Upper lobe of left lung (tissue), 6 donors: ENCODE results near the gene SLC16A11. TPM values are rescaled to one million over a fixed set of nuclear protein-coding genes. Genes with fewer than 3 reads are reported as not detected.
A peak's percentile ranks its signal among the peaks of the same experiment; 100 is the strongest.

Source experiments
- ATAC-seq, 2 donors: fragments of 200-7000 bp; cut with Tn5 transposase; one replicate each; pipeline ENCODE4 v1.9.1; 2022; ENCODE audit warnings: mild to moderate bottlenecking in 2 of 2, moderate library complexity in 2 of 2; ENCODE audit not compliant: low FRiP score in 2 of 2
- DNase-seq, 2 donors: peaks; one replicate each; pipeline ENCODE4 v3.0.0-alpha.2; 2019 to 2020
- H3K27ac ChIP-seq, 4 donors: fragments of 200-600 bp; sonication (generic); one replicate each; pipeline ENCODE4 v1.5.1; 2016 to 2019
- H3K27me3 ChIP-seq, 4 donors: fragments of 200-600 bp; sonication (generic); one replicate each; pipeline ENCODE4 v1.5.1; 2017 to 2019
- H3K36me3 ChIP-seq, 4 donors: fragments of 200-600 bp; sonication (generic); one replicate each; pipeline ENCODE4 v1.5.1; 2016 to 2019
- H3K4me1 ChIP-seq, 4 donors: fragments of 200-600 bp; sonication (generic); one replicate each; pipeline ENCODE4 v1.5.1; 2018 to 2019
- H3K4me3 ChIP-seq, 4 donors: fragments of 200-600 bp; sonication (generic); one replicate each; pipeline ENCODE4 v1.5.1; 2017 to 2019; ENCODE audit warnings: mild to moderate bottlenecking in 2 of 4, moderate library complexity in 1 of 4
- H3K9me3 ChIP-seq, 4 donors: fragments of 200-600 bp; sonication (generic); one replicate each; pipeline ENCODE4 v1.5.1; 2018 to 2019
- EP300 ChIP-seq, 4 donors: sonication (generic); formaldehyde crosslinking; IDR thresholded peaks; one replicate each; pipeline ENCODE4 v1.5.1; 2017; ENCODE audit warnings: antibody characterized with exemption in 4 of 4, control low read depth in 2 of 4
- POLR2A ChIP-seq, 4 donors: fragments of 450-650 bp; IDR thresholded peaks; one replicate each; pipeline ENCODE4 v1.5.1; 2016 to 2017; ENCODE audit warnings: antibody characterized with exemption in 4 of 4, mild to moderate bottlenecking in 2 of 4
- POLR2AphosphoS5 ChIP-seq, 2 donors: sonication (generic); formaldehyde crosslinking; IDR thresholded peaks; one replicate each; pipeline ENCODE4 v1.5.1; 2017; ENCODE audit warnings: antibody characterized with exemption in 2 of 2
- WGBS, 2 donors: methylation state at CpG; one replicate each; pipeline ENCODE4 v1.1.5; 2017 to 2018; 5-methylcytosine and 5-hydroxymethylcytosine counted together
- total RNA-seq, 6 donors: library from RNA; depleted of rRNA in 4 of 6; stranded (reverse); fragments of >200 nt in 4 of 6; gene quantifications; one replicate each; pipeline versions ENCODE4 v1.1.0 to v1.2.1, GENCODE V29; 2016 to 2021
- TF ChIP-seq, protein P1 (sequence below), 6 experiments: fragments of 450-650 bp in 4 of 6; fragments of 200-600 bp in 2 of 6; sonication (generic) in 2 of 6; IDR thresholded peaks; one replicate each; pipeline ENCODE4 v1.5.1; 2016 to 2019; ENCODE audit warnings: antibody characterized with exemption in 6 of 6
- donor health status: DM: no; HTN: no; CAD: no; lungs with moderate emphysema.
- donor health status: DM: no; HTN: yes; CAD: no; lungs with severe emphysema.

SLC16A11 gene
- total RNA-seq, 6 donors from 2014 or later: 2.7 to 35.0 (median 6.1) TPM

DNA sequence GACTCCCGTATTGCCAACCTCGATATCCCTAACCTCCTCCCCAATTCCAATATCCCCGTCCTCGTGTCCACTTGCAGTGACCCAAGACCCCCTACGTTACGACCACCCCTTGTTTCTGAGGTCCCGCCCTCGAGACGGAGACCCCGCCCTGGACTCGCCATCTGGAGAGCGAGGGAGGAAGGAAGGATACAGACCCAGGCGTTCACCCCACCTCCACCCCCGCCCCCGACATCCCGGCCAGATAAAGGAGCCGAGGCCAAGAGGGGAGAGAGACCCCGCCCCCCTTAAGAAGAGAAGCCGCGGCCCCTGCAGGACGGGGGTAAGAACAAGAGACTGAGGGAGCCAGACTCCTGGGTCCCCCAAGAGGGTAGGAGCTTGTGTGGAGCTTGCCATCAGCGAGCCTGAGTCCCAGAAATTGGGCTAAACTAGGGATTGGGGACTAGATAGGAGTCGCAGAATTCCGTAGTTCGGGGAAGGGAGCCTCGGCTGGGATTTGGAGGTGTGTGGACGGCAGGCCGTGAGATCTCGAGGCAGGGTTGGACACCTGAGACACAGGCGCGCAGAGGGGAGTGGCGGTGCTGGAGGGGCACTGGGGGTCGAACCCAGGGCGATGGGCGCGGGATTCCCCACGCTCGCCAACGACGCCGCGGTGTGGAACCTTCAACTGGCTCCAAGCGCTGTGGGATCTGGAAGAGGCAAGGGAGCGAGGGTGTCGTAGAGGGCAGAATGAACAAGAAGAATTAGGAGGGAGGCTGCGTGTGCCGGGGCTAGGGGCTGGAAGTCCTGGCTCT, 20.9 kb downstream of the SLC16A11 start, which contains the start of gene BCL6B:
Gene BCL6B (plus strand): TSS at position 270 of the 791 bp plus-strand sequence. CDS start 622 bp downstream, outside the sequence.
- DNase-seq (peak in 1 of 2 donors; percentile 84), ATAC-seq (peak in 1 of 2 donors; percentile 1)
- Histone ChIP-seq H3K4me3 (peak within 1 kb of the TSS; percentile 42 to 54 (median 50)), H3K4me1 (peaks cover 37 to 87% (median 62%) of the 10 kb centered on the region in 4 donors), H3K9me3 (no peaks in the 10 kb centered on the region), H3K27me3 (peaks cover 0 to 5% (median 0%) of the 10 kb centered on the region in 4 donors), H3K36me3 (peaks cover 0 to 26% (median 0%) of the 10 kb centered on the region in 4 donors), H3K27ac (peak within 1 kb of the TSS; percentile 88 to 99 (median 95))
- 9 to 17% methylated on average over 28 to 45 of the region's 47 CpGs for WGBS, 2 donors
- TF ChIP-seq POLR2AphosphoS5 (IDR thresholded peaks at IDR 0.05) (peak in 1 of 2 donors; percentile 6), EP300 (IDR thresholded peaks at IDR 0.05) (no peak)
- TF ChIP-seq, protein P1, sequence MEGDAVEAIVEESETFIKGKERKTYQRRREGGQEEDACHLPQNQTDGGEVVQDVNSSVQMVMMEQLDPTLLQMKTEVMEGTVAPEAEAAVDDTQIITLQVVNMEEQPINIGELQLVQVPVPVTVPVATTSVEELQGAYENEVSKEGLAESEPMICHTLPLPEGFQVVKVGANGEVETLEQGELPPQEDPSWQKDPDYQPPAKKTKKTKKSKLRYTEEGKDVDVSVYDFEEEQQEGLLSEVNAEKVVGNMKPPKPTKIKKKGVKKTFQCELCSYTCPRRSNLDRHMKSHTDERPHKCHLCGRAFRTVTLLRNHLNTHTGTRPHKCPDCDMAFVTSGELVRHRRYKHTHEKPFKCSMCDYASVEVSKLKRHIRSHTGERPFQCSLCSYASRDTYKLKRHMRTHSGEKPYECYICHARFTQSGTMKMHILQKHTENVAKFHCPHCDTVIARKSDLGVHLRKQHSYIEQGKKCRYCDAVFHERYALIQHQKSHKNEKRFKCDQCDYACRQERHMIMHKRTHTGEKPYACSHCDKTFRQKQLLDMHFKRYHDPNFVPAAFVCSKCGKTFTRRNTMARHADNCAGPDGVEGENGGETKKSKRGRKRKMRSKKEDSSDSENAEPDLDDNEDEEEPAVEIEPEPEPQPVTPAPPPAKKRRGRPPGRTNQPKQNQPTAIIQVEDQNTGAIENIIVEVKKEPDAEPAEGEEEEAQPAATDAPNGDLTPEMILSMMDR (IDR thresholded peaks at IDR 0.05): peak in 1 of 6 experiments; percentile 26

DNA sequence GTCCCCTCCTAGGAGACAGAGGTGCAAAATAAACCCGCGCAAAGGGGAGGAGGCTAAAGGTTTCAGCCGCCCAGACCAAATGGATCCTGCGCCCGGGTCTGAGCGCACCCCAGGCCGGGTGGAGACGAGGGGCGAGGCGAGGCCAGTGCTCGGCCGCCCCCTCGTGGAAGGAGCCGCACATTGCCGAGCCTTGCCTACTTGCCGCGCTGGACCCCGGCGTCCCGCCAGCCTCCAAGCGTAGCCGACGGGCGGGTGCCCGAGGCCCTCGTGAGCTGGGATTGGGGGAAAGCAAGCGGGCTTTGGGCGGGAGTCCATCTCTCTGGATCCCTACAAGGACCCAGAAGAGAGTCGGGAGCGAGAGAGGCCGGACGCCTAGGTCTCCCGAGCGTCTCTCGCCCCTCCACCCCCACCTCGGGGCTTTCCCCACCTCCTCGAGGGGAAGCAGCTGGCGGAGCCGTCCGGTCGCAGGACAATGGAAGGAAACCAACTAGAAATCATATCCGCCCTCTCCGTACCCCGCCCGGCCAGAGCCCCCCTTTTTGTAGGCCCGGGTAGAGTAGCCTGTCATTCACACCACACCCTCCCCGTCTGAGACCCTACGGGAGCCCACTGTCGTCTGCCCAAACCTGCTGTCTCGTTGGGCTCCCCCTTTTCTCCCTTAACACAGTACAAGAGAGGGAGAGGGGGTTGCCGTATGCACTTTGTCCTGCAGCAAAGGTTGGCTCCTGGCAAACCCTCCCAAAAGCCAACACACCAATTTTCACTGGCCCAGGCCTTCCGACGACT, 21.7 kb downstream of the SLC16A11 start:
- ATAC-seq (peak; percentile 88 to 89), DNase-seq (peak; percentile 88 to 96)
- TF ChIP-seq POLR2AphosphoS5 (IDR thresholded peaks at IDR 0.05): peak; percentile 62 to 77
- TF ChIP-seq, protein P1 (IDR thresholded peaks at IDR 0.05): peak; percentile 92 to 98 (median 97)
- peak in 3 of 4 donors; percentile 63 to 86 (median 85) for TF ChIP-seq EP300 (IDR thresholded peaks at IDR 0.05)
- peak in 2 of 4 donors; percentile 19 to 42 for TF ChIP-seq POLR2A (IDR thresholded peaks at IDR 0.05)
- Histone ChIP-seq H3K27me3 (peaks cover 0 to 5% (median 0%) of the 10 kb centered on the region in 4 donors), H3K36me3 (peaks cover 0 to 30% (median 0%) of the 10 kb centered on the region in 4 donors), H3K9me3 (no peaks in the 10 kb centered on the region), H3K4me1 (peaks cover 44 to 86% (median 66%) of the 10 kb centered on the region in 4 donors), H3K27ac (peak overlapping the region; percentile 88 to 99 (median 95)), H3K4me3 (peak overlapping the region in 3 of 4 donors; percentile 42 to 54 (median 51))
- WGBS, 2 donors: 3 to 5% methylated on average over 16 to 53 of the region's 53 CpGs

DNA sequence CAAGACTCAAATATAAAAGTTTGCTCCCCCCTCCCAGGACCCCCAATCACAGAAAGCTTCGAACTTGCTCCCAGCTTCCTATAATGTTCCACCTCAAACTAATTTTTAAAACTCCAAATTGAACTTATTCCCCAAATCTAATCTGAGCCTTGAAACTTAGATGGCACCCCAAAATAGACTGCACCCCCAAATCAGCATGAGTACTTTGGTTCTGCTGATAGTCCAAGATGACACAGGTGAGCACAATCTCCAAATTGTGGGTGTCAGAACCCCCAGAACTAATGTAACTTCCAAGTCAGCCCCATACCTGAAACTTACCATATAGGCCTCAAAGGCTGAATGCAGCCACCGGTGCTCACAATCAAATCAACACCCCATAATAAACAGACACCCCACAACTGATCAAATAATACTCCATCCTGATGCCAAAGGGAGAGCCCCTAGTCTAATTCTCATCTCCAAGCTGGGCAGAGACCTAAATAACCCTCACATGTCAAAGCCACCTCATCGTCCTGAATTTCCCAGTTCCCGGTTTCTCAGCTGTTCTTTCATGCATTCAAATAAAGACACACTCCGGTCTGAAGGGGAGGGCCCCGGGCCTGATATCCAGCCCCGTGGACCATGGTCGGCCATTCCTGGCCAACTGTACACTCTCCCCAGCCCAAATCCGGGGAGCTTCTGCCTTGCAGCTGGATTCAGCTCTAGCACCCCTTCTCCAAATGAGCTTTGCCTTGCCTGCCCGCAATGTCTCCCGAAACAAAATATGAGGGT, 22.8 kb downstream of the SLC16A11 start:
- Histone ChIP-seq H3K4me1 (peaks cover 55 to 85% (median 70%) of the 10 kb centered on the region in 4 donors), H3K4me3 (peak overlapping the region in 3 of 4 donors; percentile 42 to 54 (median 51))
- whole genome bisulfite sequencing, 2 donors: 59 to 70% methylated on average over 11 of the region's 11 CpGs

DNA sequence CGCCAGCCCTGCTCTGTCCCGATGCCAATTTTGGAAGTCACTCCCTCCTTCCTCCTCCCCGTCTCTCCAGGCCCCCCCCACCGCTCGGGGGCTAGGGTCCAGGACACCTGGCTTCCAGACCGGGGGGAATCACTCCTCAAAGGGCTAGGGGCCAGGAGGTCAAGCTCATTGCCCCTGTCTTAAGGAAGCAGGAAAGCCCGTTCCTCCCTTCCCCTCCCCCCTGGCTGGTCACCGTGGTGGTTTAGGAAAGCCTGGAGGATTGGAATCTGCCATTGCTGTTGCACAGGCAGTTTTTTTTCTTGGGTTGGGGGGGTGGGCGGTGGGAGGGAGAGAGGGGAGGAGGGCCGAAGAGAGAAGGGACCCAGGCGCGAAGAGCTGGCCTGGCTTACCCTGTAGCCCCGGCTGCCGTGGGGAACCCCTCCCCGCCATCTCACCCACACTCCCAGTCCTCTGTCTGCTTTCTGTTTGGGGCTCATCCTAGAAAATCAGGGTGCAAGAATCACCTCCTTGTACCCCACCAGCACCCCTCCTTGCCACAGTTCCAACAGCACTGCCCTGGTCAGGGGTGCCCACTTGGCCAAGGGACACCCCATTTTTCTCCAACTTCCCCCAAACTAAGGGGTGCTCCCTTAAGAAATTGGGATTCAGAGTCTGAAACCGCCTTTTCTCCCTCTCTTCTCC, 23.9 kb downstream of the SLC16A11 start:
- TF ChIP-seq, protein P1 (IDR thresholded peaks at IDR 0.05): no peak
- TF ChIP-seq POLR2AphosphoS5 (IDR thresholded peaks at IDR 0.05) (no peak), POLR2A (IDR thresholded peaks at IDR 0.05) (no peak), EP300 (IDR thresholded peaks at IDR 0.05) (no peak)
- peaks cover 0 to 22% (median 0%) of the 10 kb centered on the region in 4 donors for H3K36me3 ChIP-seq
- ATAC-seq (no peak), DNase-seq (peak; percentile 37 to 53)
- H3K27me3 ChIP-seq: peaks cover 0 to 5% (median 0%) of the 10 kb centered on the region in 4 donors
- peaks cover 58 to 92% (median 73%) of the 10 kb centered on the region in 4 donors for H3K4me1 ChIP-seq
- H3K4me3 ChIP-seq: peak overlapping the region in 3 of 4 donors; percentile 40 to 53 (median 48)
- peak overlapping the region; percentile 88 to 99 (median 95) for H3K27ac ChIP-seq
- WGBS, 2 donors: 27 to 29% methylated on average over 13 to 14 of the region's 16 CpGs
- H3K9me3 ChIP-seq: no peaks in the 10 kb centered on the region

More for the DNA sequence above, 22.8 kb downstream of the SLC16A11 start:
- peaks cover 0 to 5% (median 0%) of the 10 kb centered on the region in 4 donors for H3K27me3 ChIP-seq
- ATAC-seq (no peak), DNase-seq (no peak)
- peak overlapping the region; percentile 88 to 99 (median 95) for H3K27ac ChIP-seq
- peaks cover 0 to 28% (median 0%) of the 10 kb centered on the region in 4 donors for H3K36me3 ChIP-seq
- no peak for TF ChIP-seq EP300 (IDR thresholded peaks at IDR 0.05)
- no peak for TF ChIP-seq POLR2A (IDR thresholded peaks at IDR 0.05)
- no peaks in the 10 kb centered on the region for H3K9me3 ChIP-seq
